HepG2 (cell line): ENCODE data around the gene CHST12. TPM values are rescaled to one million over a fixed set of nuclear protein-coding genes. Genes with fewer than 3 reads are reported as not detected.

ENCODE experiments used
- ATAC-seq: fragments of 200-7000 bp; cut with Tn5 transposase; 3 replicates; pipeline ENCODE4 v1.9.1; 2020; ENCODE audit warnings: mild to moderate bottlenecking, moderate library complexity
- BruUV-seq: library from RNA; stranded (reverse); fragments of 400-500 nt; replicated peaks from 2 replicates; lab custom pipeline; 2021; lab: Mats Ljungman, UMichigan
- CTCF ChIA-PET: fragments of 300-600 bp; formaldehyde crosslinking; extraction: SDS; loops from one replicate; lab custom pipeline; 2021; ENCODE audit warnings: low total read pairs, inconsistent platforms, low intra/inter-chr PET ratio; lab: Yijun Ruan, JAX
- POLR2A ChIA-PET: fragments of 350-600 bp; sonication (Branson Sonifier 250); formaldehyde crosslinking; loops from one replicate; lab custom pipeline; 2020; ENCODE audit warnings: antibody characterized with exemption, inconsistent platforms; lab: Yijun Ruan, JAX
- DNase-seq: peaks from one replicate; pipeline ENCODE4 v3.0.0-alpha.2; 2015; ENCODE audit warnings: low spot score
- FAIRE-seq: peaks from 3 replicates; lab custom pipeline; 2011; peaks lifted over from hg19 to GRCh38; lab: Jason Lieb, UNC
- H2AFZ ChIP-seq: one replicate; pipeline ENCODE4 v1.6.1; 2011; ENCODE audit warnings: low read length, inconsistent platforms
- H3K27ac ChIP-seq: fragments of 300-600 bp; 3 replicates; pipeline ENCODE4 v1.8.0; 2011; ENCODE audit warnings: mixed run types, mild to moderate bottlenecking, mixed read lengths, low read length, inconsistent platforms; ENCODE audit not compliant: insufficient read depth; ENCODE audit errors: extremely low read length
- H3K27me3 ChIP-seq, 2 experiments: fragments of 200-600 bp in 1 of 2; 2 replicates in 1 of 2; 3 replicates in 1 of 2; pipeline versions ENCODE4 v1.6.0 to v1.8.0; 2011; ENCODE audit warnings: low read length in 2 of 2, mild to moderate bottlenecking in 2 of 2, moderate library complexity in 2 of 2, inconsistent platforms in 1 of 2; ENCODE audit not compliant: insufficient read depth in 2 of 2, control insufficient read depth in 1 of 2
- H3K36me3 ChIP-seq, 2 experiments: fragments of 200-600 bp in 1 of 2; replicated peaks in 1 of 2; 2 replicates in 1 of 2; 3 replicates in 1 of 2; pipeline versions ENCODE4 v1.5.1 to v1.8.0; 2011; ENCODE audit warnings: low read length in 2 of 2, inconsistent platforms in 1 of 2; ENCODE audit not compliant: insufficient read depth in 2 of 2, control insufficient read depth in 1 of 2
- H3K4me1 ChIP-seq: 2 replicates; pipeline ENCODE4 v1.5.1; 2012; ENCODE audit warnings: low read length, inconsistent platforms; ENCODE audit not compliant: insufficient read depth
- H3K4me2 ChIP-seq: 2 replicates; pipeline ENCODE4 v1.6.0; 2011; ENCODE audit warnings: low read depth, low read length, inconsistent platforms
- H3K4me3 ChIP-seq, 3 experiments: fragments of 200-600 bp in 1 of 3; sonication (generic), shearing (Covaris generic) in 1 of 3; replicated peaks in 1 of 3; 2 replicates each; pipeline ENCODE4 v1.5.1; 2011 to 2016; ENCODE audit warnings: low read length in 3 of 3, inconsistent platforms in 2 of 3, low read depth in 2 of 3, mild to moderate bottlenecking in 2 of 3, control low read depth in 1 of 3, mixed read lengths in 1 of 3; ENCODE audit not compliant: insufficient read depth in 1 of 3
- H3K79me2 ChIP-seq: one replicate; pipeline ENCODE4 v1.6.1; 2011; ENCODE audit warnings: low read length, inconsistent platforms; ENCODE audit not compliant: insufficient read depth
- H3K9ac ChIP-seq: 2 replicates; pipeline ENCODE4 v1.6.0; 2011; ENCODE audit warnings: mild to moderate bottlenecking, low read depth, low read length, inconsistent platforms; ENCODE audit not compliant: insufficient read depth
- H3K9me3 ChIP-seq: 2 replicates; pipeline ENCODE4 v1.5.1; 2012; ENCODE audit warnings: mild to moderate bottlenecking, low read length
- H4K20me1 ChIP-seq: 2 replicates; pipeline ENCODE4 v1.6.0; 2011; ENCODE audit warnings: inconsistent platforms, mild to moderate bottlenecking, low read length, moderate library complexity; ENCODE audit not compliant: insufficient read depth
- BORCS8-MEF2B ChIP-seq: sonication (generic); formaldehyde crosslinking; IDR thresholded peaks from 2 replicates; pipeline ENCODE4 v1.8.0; 2022; ENCODE audit warnings: mild to moderate bottlenecking, missing genetic modification reagents
- CEBPB ChIP-seq: IDR thresholded peaks from 2 replicates; pipeline ENCODE4 v1.6.1; 2011; ENCODE audit warnings: low read depth, low read length, improper control_type of control experiment, borderline replicate concordance
- KLF15 ChIP-seq: sonication (generic); formaldehyde crosslinking; IDR thresholded peaks from 2 replicates; pipeline ENCODE4 v1.8.1; 2023; ENCODE audit warnings: borderline replicate concordance, mild to moderate bottlenecking, inconsistent platforms, missing genetic modification reagents, mixed read lengths
- MTF1 ChIP-seq: sonication (generic); formaldehyde crosslinking; IDR thresholded peaks from 2 replicates; pipeline ENCODE4 v1.5.0; 2020; ENCODE audit warnings: missing genetic modification reagents
- SOX5 ChIP-seq: IDR thresholded peaks from 2 replicates; pipeline ENCODE4 v1.6.1; 2016; ENCODE audit warnings: borderline replicate concordance
- XBP1 ChIP-seq: sonication (generic); formaldehyde crosslinking; IDR thresholded peaks from 2 replicates; pipeline ENCODE4 v1.5.0; 2020; ENCODE audit warnings: missing genetic modification reagents
- ZBTB38 ChIP-seq: sonication (generic); formaldehyde crosslinking; IDR thresholded peaks from 2 replicates; pipeline ENCODE4 v1.5.1; 2020; ENCODE audit warnings: mild to moderate bottlenecking, missing genetic modification reagents
- ZFP37 ChIP-seq: sonication (generic); formaldehyde crosslinking; IDR thresholded peaks from 2 replicates; pipeline ENCODE4 v1.4.0; 2020; ENCODE audit warnings: missing genetic modification reagents, borderline replicate concordance
- ZNF136 ChIP-seq: sonication (generic); formaldehyde crosslinking; IDR thresholded peaks from 2 replicates; pipeline ENCODE4 v1.8.1; 2022; ENCODE audit warnings: low read depth, mild to moderate bottlenecking, moderate library complexity, missing genetic modification reagents
- ZNF225 ChIP-seq: sonication (generic); formaldehyde crosslinking; IDR thresholded peaks from 2 replicates; pipeline ENCODE4 v1.4.0; 2020; ENCODE audit warnings: mild to moderate bottlenecking, missing genetic modification reagents
- ZNF557 ChIP-seq: sonication (generic); formaldehyde crosslinking; IDR thresholded peaks from 2 replicates; pipeline ENCODE4 v1.4.0; 2020; ENCODE audit warnings: missing genetic modification reagents
- ZNF619 ChIP-seq: sonication (generic); formaldehyde crosslinking; IDR thresholded peaks from 2 replicates; pipeline ENCODE4 v1.4.0; 2020; ENCODE audit warnings: mild to moderate bottlenecking, missing genetic modification reagents
- WGBS: methylation state at CpG from one replicate; pipeline ENCODE4 v1.1.6; 2017; ENCODE audit warnings: low lambda C conversion rate; 5-methylcytosine and 5-hydroxymethylcytosine counted together
- in situ Hi-C: cut with HindIII; loops from 2 replicates; pipeline ENCODE4 v1.10.0; 2017; ENCODE audit warnings: low pct_unique_long_range_greater_than_20kb; ENCODE audit not compliant: extremely low pct_ligation_motif_present
- intact Hi-C: fragments of 100-400 bp; cut with micrococcal nuclease; formaldehyde crosslinking; loops from one replicate; pipeline ENCODE4 v1.10.0; 2022; ENCODE audit not compliant: unreplicated experiment
- polyA plus RNA-seq, 8 experiments: library from polyadenylated mRNA; depleted of rRNA in 3 of 8; stranded (reverse) in 7 of 8; unstranded in 1 of 8; fragments of >200 nt; fragmentation: Illumina TruSeq in 4 of 8; extraction: Trizol in 4 of 8; gene quantifications; 2 replicates each; pipeline versions ENCODE4 v1.2.1 to v1.2.3, GENCODE V29; 2011 to 2016; ENCODE audit warnings: low read depth in 4 of 8, missing spikeins in 1 of 8, mixed read lengths in 1 of 8; ENCODE audit not compliant: insufficient read depth in 1 of 8
- total RNA-seq, 5 experiments: library from RNA; depleted of rRNA; stranded (reverse); fragments of >200 nt; fragmentation: Illumina TruSeq; extraction: Trizol; gene quantifications; 2 replicates each; pipeline ENCODE4 v1.2.3, GENCODE V29; 2016; ENCODE audit warnings: low read depth in 1 of 5
- TF ChIP-seq, protein P1 (sequence below): sonication (generic); formaldehyde crosslinking; IDR thresholded peaks from 2 replicates; pipeline ENCODE4 v1.4.0; 2020; ENCODE audit warnings: missing genetic modification reagents, borderline replicate concordance
- TF ChIP-seq, protein P2 (sequence below): sonication (generic); formaldehyde crosslinking; IDR thresholded peaks from 2 replicates; pipeline ENCODE4 v1.5.0; 2020; ENCODE audit warnings: missing genetic modification reagents

The CHST12 gene
- total and polyA plus RNA-seq, 2 of the 13 experiments (the other 11 are each of a cell fraction or from before 2014, with no cell fraction given): 6.4 to 15.8 TPM

DNA sequence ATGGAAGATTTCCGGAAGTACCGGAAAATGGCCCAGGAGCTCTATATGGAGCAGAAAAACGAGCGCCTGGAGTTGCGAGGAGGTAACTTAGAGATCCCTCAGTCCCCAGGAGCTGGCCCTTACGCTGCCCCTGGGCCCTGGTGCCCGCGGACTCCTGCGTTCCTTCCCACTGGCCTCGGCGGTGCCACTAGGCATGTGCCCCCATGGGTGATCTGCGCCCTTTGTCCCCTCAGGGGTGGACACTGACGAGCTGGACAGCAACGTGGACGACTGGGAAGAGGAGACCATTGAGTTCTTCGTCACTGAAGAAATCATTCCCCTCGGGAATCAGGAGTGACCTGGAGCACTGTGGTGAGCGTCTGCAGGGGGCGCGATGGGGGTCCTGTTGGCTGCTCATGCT is 24.2 kb upstream of the CHST12 start:
- H3K9me3 ChIP-seq: no peaks in the 10 kb centered on the region
- BruUV-seq: no TSS peak
- H3K27ac ChIP-seq: no peak overlapping the region
- peaks cover 4% of the 10 kb centered on the region for H3K79me2 ChIP-seq
- 97% methylated on average over 20 of the region's 20 CpGs for WGBS
- FAIRE-seq (no peak), ATAC-seq (no peak), DNase-seq (no peak)
- in situ Hi-C loops (no loop called here), intact Hi-C loops (no loop called here)
- no peak overlapping the region for H3K4me2 ChIP-seq
- POLR2A ChIA-PET: no interaction called here
- no peak overlapping the region for H3K9ac ChIP-seq
- 0 out of 2 replicates have a peak, but pooled peaks cover 3% of the 10 kb centered on the region for H4K20me1 ChIP-seq
- H3K27me3 ChIP-seq: no peaks in the 10 kb centered on the region
- TF ChIP-seq ZNF557 (CRISPR knock-in tag) (no peak), MTF1 (CRISPR knock-in tag) (no peak), ZNF225 (CRISPR knock-in tag) (no peak), ZNF136 (no peak)
- no peak overlapping the region for H2AFZ ChIP-seq
- peaks cover 42 to 78% of the 10 kb centered on the region in 2 experiments for H3K36me3 ChIP-seq
- CTCF ChIA-PET: no interaction called here
- H3K4me1 ChIP-seq: no peaks in the 10 kb centered on the region
- no peak overlapping the region for H3K4me3 ChIP-seq

DNA sequence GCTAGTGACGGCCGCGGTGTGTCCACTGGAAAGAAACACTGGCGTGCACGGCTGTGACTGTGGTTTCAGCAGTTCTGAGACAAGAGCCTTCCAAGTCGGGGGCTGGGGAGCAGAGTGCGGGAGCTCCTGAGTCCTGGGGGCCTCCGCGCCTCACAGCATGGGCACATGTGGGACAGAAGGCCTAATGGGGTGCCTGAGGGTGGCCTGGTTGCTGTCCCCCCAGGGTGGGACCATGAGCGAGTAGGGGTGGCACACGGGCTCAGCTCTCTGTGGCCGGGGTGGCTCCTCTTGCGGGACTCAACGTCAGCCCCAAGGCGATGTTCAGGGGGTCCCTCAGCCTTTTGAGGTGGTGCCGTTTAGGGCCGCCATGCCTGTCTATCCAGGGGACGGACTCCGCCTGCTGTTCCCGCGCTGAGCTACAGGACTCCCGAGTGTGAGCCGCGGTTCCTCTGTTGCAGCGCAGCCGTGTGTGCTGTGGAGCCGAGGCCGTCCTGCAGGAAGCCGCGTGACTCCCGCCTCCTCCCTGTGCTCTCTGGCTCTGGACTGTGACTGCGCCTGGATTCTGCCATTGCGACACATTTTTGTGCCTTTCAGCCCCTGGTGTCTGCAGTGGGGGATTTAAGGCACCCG is 23.5 kb upstream of the CHST12 start:
- intact Hi-C loops: no loop called here
- TF ChIP-seq BORCS8-MEF2B (CRISPR knock-in tag): no peak
- TF ChIP-seq CEBPB: peak; percentile 77; the same call in 1 of the 2 replicates
- TF ChIP-seq KLF15 (CRISPR knock-in tag): no peak
- peak; percentile 50; the same call in 1 of the 2 replicates for TF ChIP-seq ZBTB38 (CRISPR knock-in tag)
- TF ChIP-seq, protein P1, sequence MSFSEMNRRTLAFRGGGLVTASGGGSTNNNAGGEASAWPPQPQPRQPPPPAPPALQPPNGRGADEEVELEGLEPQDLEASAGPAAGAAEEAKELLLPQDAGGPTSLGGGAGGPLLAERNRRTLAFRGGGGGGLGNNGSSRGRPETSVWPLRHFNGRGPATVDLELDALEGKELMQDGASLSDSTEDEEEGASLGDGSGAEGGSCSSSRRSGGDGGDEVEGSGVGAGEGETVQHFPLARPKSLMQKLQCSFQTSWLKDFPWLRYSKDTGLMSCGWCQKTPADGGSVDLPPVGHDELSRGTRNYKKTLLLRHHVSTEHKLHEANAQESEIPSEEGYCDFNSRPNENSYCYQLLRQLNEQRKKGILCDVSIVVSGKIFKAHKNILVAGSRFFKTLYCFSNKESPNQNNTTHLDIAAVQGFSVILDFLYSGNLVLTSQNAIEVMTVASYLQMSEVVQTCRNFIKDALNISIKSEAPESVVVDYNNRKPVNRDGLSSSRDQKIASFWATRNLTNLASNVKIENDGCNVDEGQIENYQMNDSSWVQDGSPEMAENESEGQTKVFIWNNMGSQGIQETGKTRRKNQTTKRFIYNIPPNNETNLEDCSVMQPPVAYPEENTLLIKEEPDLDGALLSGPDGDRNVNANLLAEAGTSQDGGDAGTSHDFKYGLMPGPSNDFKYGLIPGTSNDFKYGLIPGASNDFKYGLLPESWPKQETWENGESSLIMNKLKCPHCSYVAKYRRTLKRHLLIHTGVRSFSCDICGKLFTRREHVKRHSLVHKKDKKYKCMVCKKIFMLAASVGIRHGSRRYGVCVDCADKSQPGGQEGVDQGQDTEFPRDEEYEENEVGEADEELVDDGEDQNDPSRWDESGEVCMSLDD: no peak
- TF ChIP-seq ZNF619 (CRISPR knock-in tag): no peak
- TF ChIP-seq ZFP37 (CRISPR knock-in tag): no peak
- TF ChIP-seq XBP1 (CRISPR knock-in tag): no peak
- no peak for TF ChIP-seq SOX5
- TF ChIP-seq, protein P2, sequence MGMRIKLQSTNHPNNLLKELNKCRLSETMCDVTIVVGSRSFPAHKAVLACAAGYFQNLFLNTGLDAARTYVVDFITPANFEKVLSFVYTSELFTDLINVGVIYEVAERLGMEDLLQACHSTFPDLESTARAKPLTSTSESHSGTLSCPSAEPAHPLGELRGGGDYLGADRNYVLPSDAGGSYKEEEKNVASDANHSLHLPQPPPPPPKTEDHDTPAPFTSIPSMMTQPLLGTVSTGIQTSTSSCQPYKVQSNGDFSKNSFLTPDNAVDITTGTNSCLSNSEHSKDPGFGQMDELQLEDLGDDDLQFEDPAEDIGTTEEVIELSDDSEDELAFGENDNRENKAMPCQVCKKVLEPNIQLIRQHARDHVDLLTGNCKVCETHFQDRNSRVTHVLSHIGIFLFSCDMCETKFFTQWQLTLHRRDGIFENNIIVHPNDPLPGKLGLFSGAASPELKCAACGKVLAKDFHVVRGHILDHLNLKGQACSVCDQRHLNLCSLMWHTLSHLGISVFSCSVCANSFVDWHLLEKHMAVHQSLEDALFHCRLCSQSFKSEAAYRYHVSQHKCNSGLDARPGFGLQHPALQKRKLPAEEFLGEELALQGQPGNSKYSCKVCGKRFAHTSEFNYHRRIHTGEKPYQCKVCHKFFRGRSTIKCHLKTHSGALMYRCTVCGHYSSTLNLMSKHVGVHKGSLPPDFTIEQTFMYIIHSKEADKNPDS (CRISPR knock-in tag): no peak

More for the DNA sequence above, 23.5 kb upstream of the CHST12 start:
- 98% methylated on average over 21 of the region's 34 CpGs for WGBS
- no TSS peak for BruUV-seq
- H3K4me3 ChIP-seq: no peak overlapping the region
- H4K20me1 ChIP-seq: 0 out of 2 replicates have a peak, but pooled peaks cover 3% of the 10 kb centered on the region
- in situ Hi-C loops: loop anchor here (10.0 kb wide), 1 partner anchor 55 kb away; no protein-coding TSS in a partner anchor
- peaks cover 36 to 71% of the 10 kb centered on the region in 2 experiments for H3K36me3 ChIP-seq
- ChIA-PET POLR2A (no interaction called here), CTCF (no interaction called here)
- no peak overlapping the region for H3K27ac ChIP-seq
- H3K4me2 ChIP-seq: no peak overlapping the region
- no peaks in the 10 kb centered on the region for H3K27me3 ChIP-seq
- ATAC-seq (peak; percentile 3; the same call in 2 of the 3 replicates), FAIRE-seq (no peak), DNase-seq (no peak)
- no peaks in the 10 kb centered on the region for H3K4me1 ChIP-seq
- no peak overlapping the region for H3K9ac ChIP-seq
- no peaks in the 10 kb centered on the region for H3K9me3 ChIP-seq
- H2AFZ ChIP-seq: no peak overlapping the region
- peaks cover 4% of the 10 kb centered on the region for H3K79me2 ChIP-seq
